Measurements from ENCODE around the gene ST7. TPM values are rescaled to one million over a fixed set of nuclear protein-coding genes. Genes with fewer than 3 reads are reported as not detected.

ST7 gene
- total and polyA plus RNA-seq, 2 donors (not counting 3 experiments of a cell fraction or from before 2014, with no cell fraction given) = 18.6 to 24.9 TPM

DNA sequence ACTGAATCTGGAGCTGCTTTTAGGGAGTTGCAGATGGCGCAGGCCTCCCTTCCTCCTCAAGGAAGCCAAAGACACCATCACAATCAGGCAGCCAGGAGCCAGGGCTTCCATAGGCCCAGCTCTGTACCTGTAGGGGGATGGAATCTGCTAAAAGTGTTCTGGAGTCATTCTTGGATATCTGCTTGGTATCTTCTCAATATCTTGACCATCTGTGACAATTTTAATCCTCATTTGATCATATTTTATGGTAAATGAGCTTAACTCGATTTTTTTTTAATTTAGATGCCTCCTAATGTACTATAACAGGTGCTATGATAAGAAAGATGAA is 3.1 kb downstream of the ST7 start:
- no peaks in the 10 kb centered on the region for H3K9me1 ChIP-seq (replicated peaks; ENCODE audit: control insufficient read depth, extremely low read depth, insufficient read depth, low read length)
- no peak for DNase-seq (ENCODE audit: low read depth, low spot score)
- BruUV-seq (replicated peaks) = no TSS peak
- H3K79me2 ChIP-seq (ENCODE audit: control insufficient read depth, insufficient read depth, low read length) = peaks cover 59% of the 10 kb centered on the region
- H3K27ac ChIP-seq (ENCODE audit: insufficient read depth, low read depth, low read length) = no peak overlapping the region
- ChIA-PET CTCF (interaction anchor here (1.1 to 1.4 kb wide), 3 partner anchors 14 to 171 kb away, joined by 4 to 5 read pairs (median 4); no protein-coding TSS in a partner anchor), POLR2A (no interaction called here)
- no peaks in the 10 kb centered on the region for H4K20me1 ChIP-seq (replicated peaks; ENCODE audit: control insufficient read depth, extremely low read depth, insufficient read depth, low read length)
- dilution Hi-C loops (cut with MboI; ENCODE audit: extremely low pct_ligation_motif_present, low sequenced_read_pairs) = no loop called here
- H3K4me2 ChIP-seq (ENCODE audit: insufficient read depth, low read length) = no peak overlapping the region
- H3K4me3 ChIP-seq (replicated peaks in 1 of 3; ENCODE audit: insufficient read depth in 1 of 3, low read depth in 1 of 3, low read length in 3 of 3) = no peak overlapping the region
- H3K9ac ChIP-seq (replicated peaks; ENCODE audit: extremely low read depth, insufficient read depth, low read length) = no peak overlapping the region
- TF ChIP-seq POLR2AphosphoS5 (IDR thresholded peaks at IDR 0.05; ENCODE audit: insufficient read depth, low read depth, low read length) = no peak
- TF ChIP-seq FOS (IDR thresholded peaks at IDR 0.05; ENCODE audit: borderline replicate concordance, insufficient read depth, low read length) = no peak
- TF ChIP-seq EZH2 (IDR thresholded peaks at IDR 0.05; ENCODE audit: borderline replicate concordance, low read depth, low read length, severe bottlenecking) = no peak
- TF ChIP-seq GATA2 (IDR thresholded peaks at IDR 0.05; ENCODE audit: insufficient read depth, insufficient read length, low read depth, low read length) = no peak
- no peak for TF ChIP-seq JUN (IDR thresholded peaks at IDR 0.05; ENCODE audit: borderline replicate concordance, insufficient read depth, insufficient read length, low read depth)
- no peaks in the 10 kb centered on the region for H3K27me3 ChIP-seq (ENCODE audit: control insufficient read depth in 2 of 2, insufficient read depth in 2 of 2, low read length in 2 of 2)
- no peaks in the 10 kb centered on the region for H3K36me3 ChIP-seq (ENCODE audit: control insufficient read depth in 2 of 2, extremely low read depth in 1 of 2, insufficient read depth in 2 of 2, low read length in 2 of 2)
- intact Hi-C loops (cut with micrococcal nuclease) = no loop called here
- no peak overlapping the region for H2AFZ ChIP-seq (ENCODE audit: low read depth, low read length)
- no peaks in the 10 kb centered on the region for H3K9me3 ChIP-seq (replicated peaks; ENCODE audit: control insufficient read depth, insufficient read depth, low read length)
- FAIRE-seq = no peak
- peaks cover 24% of the 10 kb centered on the region for H3K4me1 ChIP-seq (ENCODE audit: control insufficient read depth, extremely low read depth, insufficient read depth, low read length)

DNA sequence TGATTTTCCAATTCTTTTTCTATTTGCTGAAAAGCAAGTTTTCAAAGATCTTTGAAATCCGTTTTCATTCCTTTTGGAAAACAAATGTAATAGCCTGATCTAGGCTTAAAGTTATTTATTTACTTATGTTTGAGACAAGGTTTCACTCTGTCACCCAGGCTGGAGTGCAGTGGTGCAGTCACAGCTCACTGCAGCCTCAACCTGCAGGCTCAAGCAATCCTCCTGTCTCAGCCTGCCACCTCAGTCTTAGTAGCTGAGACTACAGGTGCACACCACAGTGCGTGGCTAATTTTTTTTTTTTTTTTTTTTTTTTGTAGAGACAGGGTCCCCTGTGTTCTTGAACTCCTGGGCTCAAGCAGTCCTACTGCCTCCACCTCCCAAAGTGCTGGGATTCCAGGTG is 4.6 kb downstream of the ST7 start:
- POLR2A ChIA-PET = no interaction called here
- dilution Hi-C loops (cut with MboI; ENCODE audit: extremely low pct_ligation_motif_present, low sequenced_read_pairs) = no loop called here

More for the DNA sequence above, 4.6 kb downstream of the ST7 start:
- TF ChIP-seq FOS (IDR thresholded peaks at IDR 0.05; ENCODE audit: borderline replicate concordance, insufficient read depth, low read length) (no peak), JUN (IDR thresholded peaks at IDR 0.05; ENCODE audit: borderline replicate concordance, insufficient read depth, insufficient read length, low read depth) (no peak), EZH2 (IDR thresholded peaks at IDR 0.05; ENCODE audit: borderline replicate concordance, low read depth, low read length, severe bottlenecking) (no peak), POLR2A (IDR thresholded peaks at IDR 0.05; ENCODE audit: low read depth, low read length) (no peak), GATA2 (IDR thresholded peaks at IDR 0.05; ENCODE audit: insufficient read depth, insufficient read length, low read depth, low read length) (no peak), MYC (IDR thresholded peaks at IDR 0.05; ENCODE audit: low read depth, low read length) (no peak), POLR2AphosphoS5 (IDR thresholded peaks at IDR 0.05; ENCODE audit: insufficient read depth, low read depth, low read length) (no peak)
- TF ChIP-seq, protein P1, sequence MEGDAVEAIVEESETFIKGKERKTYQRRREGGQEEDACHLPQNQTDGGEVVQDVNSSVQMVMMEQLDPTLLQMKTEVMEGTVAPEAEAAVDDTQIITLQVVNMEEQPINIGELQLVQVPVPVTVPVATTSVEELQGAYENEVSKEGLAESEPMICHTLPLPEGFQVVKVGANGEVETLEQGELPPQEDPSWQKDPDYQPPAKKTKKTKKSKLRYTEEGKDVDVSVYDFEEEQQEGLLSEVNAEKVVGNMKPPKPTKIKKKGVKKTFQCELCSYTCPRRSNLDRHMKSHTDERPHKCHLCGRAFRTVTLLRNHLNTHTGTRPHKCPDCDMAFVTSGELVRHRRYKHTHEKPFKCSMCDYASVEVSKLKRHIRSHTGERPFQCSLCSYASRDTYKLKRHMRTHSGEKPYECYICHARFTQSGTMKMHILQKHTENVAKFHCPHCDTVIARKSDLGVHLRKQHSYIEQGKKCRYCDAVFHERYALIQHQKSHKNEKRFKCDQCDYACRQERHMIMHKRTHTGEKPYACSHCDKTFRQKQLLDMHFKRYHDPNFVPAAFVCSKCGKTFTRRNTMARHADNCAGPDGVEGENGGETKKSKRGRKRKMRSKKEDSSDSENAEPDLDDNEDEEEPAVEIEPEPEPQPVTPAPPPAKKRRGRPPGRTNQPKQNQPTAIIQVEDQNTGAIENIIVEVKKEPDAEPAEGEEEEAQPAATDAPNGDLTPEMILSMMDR (IDR thresholded peaks at IDR 0.05; ENCODE audit: extremely low read depth in 1 of 2, insufficient read depth in 1 of 2, low read depth in 1 of 2, low read length in 2 of 2) = no peak
- TF ChIP-seq, protein P2, sequence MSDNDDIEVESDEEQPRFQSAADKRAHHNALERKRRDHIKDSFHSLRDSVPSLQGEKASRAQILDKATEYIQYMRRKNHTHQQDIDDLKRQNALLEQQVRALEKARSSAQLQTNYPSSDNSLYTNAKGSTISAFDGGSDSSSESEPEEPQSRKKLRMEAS (IDR thresholded peaks at IDR 0.05; ENCODE audit: insufficient read depth, insufficient read length) = no peak
- CTCF ChIA-PET = interaction anchor here (1.0 kb wide), 1 partner anchor 12 kb away, joined by 5 read pairs; no protein-coding TSS in a partner anchor
- intact Hi-C loops (cut with micrococcal nuclease) = no loop called here
- Histone ChIP-seq H2AFZ (ENCODE audit: low read depth, low read length) (no peak overlapping the region), H3K4me3 (replicated peaks in 1 of 3; ENCODE audit: insufficient read depth in 1 of 3, low read depth in 1 of 3, low read length in 3 of 3) (no peak overlapping the region), H3K79me2 (ENCODE audit: control insufficient read depth, insufficient read depth, low read length) (peaks cover 66% of the 10 kb centered on the region), H3K36me3 (ENCODE audit: control insufficient read depth in 2 of 2, extremely low read depth in 1 of 2, insufficient read depth in 2 of 2, low read length in 2 of 2) (no peaks in the 10 kb centered on the region), H3K9me1 (replicated peaks; ENCODE audit: control insufficient read depth, extremely low read depth, insufficient read depth, low read length) (no peaks in the 10 kb centered on the region), H3K9ac (replicated peaks; ENCODE audit: extremely low read depth, insufficient read depth, low read length) (no peak overlapping the region), H3K9me3 (replicated peaks; ENCODE audit: control insufficient read depth, insufficient read depth, low read length) (no peaks in the 10 kb centered on the region), H3K4me2 (ENCODE audit: insufficient read depth, low read length) (no peak overlapping the region), H4K20me1 (replicated peaks; ENCODE audit: control insufficient read depth, extremely low read depth, insufficient read depth, low read length) (no peaks in the 10 kb centered on the region), H3K4me1 (ENCODE audit: control insufficient read depth, extremely low read depth, insufficient read depth, low read length) (peaks cover 14% of the 10 kb centered on the region), H3K27ac (ENCODE audit: insufficient read depth, low read depth, low read length) (no peak overlapping the region), H3K27me3 (ENCODE audit: control insufficient read depth in 2 of 2, insufficient read depth in 2 of 2, low read length in 2 of 2) (no peaks in the 10 kb centered on the region)
- DNase-seq (ENCODE audit: low read depth, low spot score) = no peak
- FAIRE-seq = no peak
- BruUV-seq (replicated peaks) = no TSS peak

Data from endothelial cell of umbilical vein (primary cell).